Activated T-helper 1 cell treated with anti-CD3 and anti-CD28 coated beads, Interleukin-2, amount 50 U/mL, for 16 hours (primary cell): ENCODE results near the gene ZNF484.

ENCODE experiments used
- DNase-seq, 2 donors: peaks; one replicate each; pipeline ENCODE4 v3.0.0-alpha.2; 2020; ENCODE audit warnings: low read depth in 1 of 2, low spot score in 1 of 2

Gene ZNF484

DNA sequence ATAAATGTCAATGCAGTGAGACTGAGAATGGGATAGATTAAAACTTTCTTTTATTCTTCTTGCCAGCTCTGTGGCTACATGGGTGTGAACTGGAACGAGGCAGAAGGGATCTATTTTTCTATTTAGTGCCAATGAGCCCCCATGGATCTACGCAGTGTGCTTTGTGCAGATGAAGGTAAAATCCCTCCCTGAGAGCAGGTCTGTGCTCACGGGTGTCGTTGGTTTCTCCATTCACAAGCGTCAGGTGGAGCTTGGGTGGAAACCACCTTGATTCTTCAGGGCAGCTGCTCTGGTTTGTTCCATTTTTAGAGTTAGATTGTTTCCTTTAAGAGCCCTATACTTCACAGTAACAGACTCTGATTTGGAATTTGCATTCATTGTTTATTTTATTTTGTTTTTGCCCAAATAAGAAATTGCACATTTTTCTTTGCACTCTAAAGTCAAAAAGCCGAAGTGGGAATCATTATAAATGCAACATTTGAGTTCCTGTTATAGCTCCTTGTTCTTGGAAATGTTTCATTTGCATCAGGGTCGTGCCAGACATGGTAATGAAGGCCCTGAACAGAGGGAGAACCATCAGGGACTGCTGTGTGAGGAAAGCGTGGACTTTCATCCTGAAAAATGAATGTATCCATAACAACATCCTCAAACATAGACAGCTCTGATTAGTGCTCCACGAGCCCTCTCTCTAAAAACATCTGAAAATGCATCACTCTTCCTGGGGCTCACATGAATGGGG is 82.1 kb downstream of the ZNF484 start:
- no peak for DNase-seq
